Activated naive CD8-positive, alpha-beta T cell (primary cell): ENCODE data around the gene DHFR.

Experiments
- H3K27ac Mint-ChIP-seq: one replicate; pipeline ENCODE4 v1.8.0; 2021; ENCODE audit warnings: mixed read lengths
- H3K27me3 Mint-ChIP-seq: one replicate; pipeline ENCODE4 v1.8.0; 2021; ENCODE audit warnings: mixed read lengths
- H3K36me3 Mint-ChIP-seq: one replicate; pipeline ENCODE4 v1.8.0; 2021; ENCODE audit warnings: mixed read lengths
- H3K4me1 Mint-ChIP-seq: one replicate; pipeline ENCODE4 v1.8.0; 2021; ENCODE audit warnings: low read depth, mixed read lengths
- H3K4me3 Mint-ChIP-seq: one replicate; pipeline ENCODE4 v1.8.0; 2021; ENCODE audit warnings: mild to moderate bottlenecking, mixed read lengths
- H3K9me3 Mint-ChIP-seq: one replicate; pipeline ENCODE4 v1.8.0; 2021; ENCODE audit warnings: low read depth, mixed read lengths

The DHFR gene

DNA sequence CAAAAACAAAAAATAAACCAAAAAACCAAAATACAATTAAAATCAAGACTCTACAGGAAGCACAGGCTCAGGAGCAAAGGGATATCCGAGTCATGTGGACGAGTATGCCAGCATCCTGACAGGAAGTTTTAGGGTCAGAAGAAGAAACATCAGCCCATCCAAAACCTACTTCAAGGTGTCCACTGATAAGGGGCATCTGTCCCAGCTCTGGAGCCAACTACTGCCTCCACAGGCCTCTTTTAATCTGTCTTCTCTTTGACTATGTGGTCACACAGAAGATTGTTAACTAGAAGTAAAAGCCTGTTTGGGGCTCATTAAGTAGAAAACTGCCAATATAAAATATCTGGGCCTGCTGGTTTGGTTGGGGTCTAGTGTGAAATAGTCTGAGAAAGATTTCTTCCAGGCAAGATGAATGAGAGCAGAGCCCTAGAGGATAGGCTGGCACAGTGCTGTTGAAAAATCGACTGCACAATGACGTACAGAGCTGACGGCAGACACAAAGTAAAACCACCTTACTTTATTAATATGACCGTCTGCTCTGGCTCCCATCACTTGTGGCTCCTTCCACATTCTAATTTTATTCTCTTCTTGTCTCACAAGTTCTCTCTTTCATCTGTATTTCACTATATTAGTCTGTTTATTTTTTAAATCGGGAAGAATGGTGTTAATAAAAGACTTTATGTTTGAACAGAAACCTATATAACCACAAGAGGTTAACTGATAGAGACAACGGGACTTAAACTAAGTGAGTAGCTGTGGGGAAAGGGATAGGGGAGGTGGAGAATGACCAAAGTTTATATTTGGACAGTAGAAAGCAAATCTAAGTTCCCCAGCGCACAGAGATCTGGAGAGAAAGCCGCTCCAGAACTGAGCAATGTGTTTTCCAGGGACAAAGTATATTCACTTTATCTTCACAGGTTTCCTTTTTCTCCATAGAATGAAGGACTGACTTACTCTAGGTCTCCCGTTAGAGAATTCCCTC is 23.2 kb downstream of the DHFR start:
- Mint-ChIP-seq H3K9me3 (no peaks in the 10 kb centered on the region), H3K36me3 (peaks cover 12% of the 10 kb centered on the region), H3K4me3 (no peak overlapping the region), H3K4me1 (peaks cover 5% of the 10 kb centered on the region), H3K27ac (no peak overlapping the region), H3K27me3 (no peaks in the 10 kb centered on the region)

DNA sequence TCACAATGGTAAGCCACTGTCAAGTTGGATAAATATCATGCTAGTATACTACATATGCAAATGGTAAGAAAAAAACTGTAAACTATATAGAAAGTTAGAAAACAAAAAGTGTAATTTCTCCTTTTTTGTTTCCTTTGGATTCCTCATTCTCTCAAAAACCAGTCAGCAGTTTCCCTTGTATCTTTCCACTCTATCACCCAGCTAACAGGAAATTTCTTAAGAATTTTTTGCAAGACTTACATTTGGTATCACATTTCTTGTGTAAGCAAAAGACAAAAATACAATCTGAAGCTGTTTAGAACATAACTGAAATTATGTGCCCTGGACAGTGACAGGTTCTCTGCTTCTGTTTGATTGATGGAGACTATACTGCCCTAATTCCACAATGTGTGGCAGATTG is 25.5 kb downstream of the DHFR start:
- Mint-ChIP-seq H3K4me1 (peaks cover 5% of the 10 kb centered on the region), H3K9me3 (no peaks in the 10 kb centered on the region)

DNA sequence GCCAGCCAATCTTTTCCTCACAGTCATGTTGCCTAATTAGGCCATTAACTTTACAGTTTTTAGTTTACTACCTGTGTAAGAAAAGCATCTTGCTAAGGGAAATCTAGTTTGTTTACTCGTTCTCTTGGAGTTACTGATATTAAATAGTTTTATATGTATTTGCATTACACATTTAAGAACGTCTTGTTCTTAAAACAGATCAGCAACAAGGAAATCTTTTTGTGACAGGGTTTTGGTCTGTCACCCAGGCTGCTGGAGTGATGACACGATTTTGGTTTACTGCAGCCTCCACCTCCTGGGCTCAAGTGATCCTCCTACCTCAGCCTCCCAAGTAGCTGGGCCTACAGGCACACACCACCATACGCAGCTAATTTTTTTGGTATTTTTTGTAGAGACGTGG is 29.6 kb downstream of the DHFR start:
- Mint-ChIP-seq H3K27ac (no peak overlapping the region), H3K4me1 (no peaks in the 10 kb centered on the region), H3K9me3 (no peaks in the 10 kb centered on the region), H3K36me3 (peaks cover 17% of the 10 kb centered on the region), H3K27me3 (no peaks in the 10 kb centered on the region), H3K4me3 (no peak overlapping the region)

More for the DNA sequence above, 25.5 kb downstream of the DHFR start:
- H3K27me3 Mint-ChIP-seq, result no peaks in the 10 kb centered on the region
- H3K4me3 Mint-ChIP-seq, result no peak overlapping the region
- no peak overlapping the region for H3K27ac Mint-ChIP-seq
- peaks cover 10% of the 10 kb centered on the region for H3K36me3 Mint-ChIP-seq

DNA sequence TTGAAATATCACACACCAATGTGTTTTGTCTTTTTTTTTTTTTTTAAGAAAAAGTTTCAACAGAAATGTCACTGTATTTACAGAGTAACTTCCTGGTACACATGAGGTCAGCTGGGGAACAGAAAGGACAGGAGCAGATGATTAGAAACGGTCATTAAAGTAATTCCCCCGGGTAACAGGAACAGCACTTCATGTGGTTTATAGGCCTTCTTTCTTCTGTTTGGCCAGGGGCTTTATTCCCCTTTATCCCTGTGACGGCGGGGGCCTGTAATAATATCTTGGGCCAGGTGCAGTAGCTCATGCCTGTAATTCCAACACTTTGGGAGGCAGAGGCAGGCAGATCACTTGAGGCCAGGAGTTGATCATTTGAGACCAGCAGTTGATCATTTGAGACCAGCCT is 30.8 kb downstream of the DHFR start:
- Mint-ChIP-seq H3K9me3 (no peaks in the 10 kb centered on the region), H3K4me1 (no peaks in the 10 kb centered on the region), H3K4me3 (no peak overlapping the region), H3K27ac (no peak overlapping the region), H3K36me3 (peaks cover 17% of the 10 kb centered on the region), H3K27me3 (no peaks in the 10 kb centered on the region)

DNA sequence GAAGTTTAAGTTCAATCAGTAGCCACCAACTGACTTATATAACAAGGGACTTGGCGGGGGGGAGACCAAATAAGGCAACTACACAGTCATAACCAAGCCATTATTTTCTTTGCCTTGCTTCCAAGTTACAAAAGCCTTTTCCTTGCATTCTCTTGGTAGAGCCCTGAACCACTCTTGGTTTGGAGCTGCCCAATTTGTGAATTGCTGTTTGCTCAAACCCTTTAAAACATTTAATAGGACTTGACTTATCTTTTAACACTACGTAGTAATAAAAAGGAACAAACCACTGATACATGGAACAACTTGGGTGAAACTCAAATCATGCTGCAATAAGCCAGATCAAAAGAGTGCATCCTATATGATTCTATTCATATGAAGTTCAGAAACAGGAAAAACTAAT is 32.0 kb downstream of the DHFR start:
- H3K4me1 Mint-ChIP-seq, result no peaks in the 10 kb centered on the region
- peaks cover 19% of the 10 kb centered on the region for H3K36me3 Mint-ChIP-seq
- no peak overlapping the region for H3K4me3 Mint-ChIP-seq
- no peaks in the 10 kb centered on the region for H3K27me3 Mint-ChIP-seq
- H3K27ac Mint-ChIP-seq, result no peak overlapping the region
- no peaks in the 10 kb centered on the region for H3K9me3 Mint-ChIP-seq

DNA sequence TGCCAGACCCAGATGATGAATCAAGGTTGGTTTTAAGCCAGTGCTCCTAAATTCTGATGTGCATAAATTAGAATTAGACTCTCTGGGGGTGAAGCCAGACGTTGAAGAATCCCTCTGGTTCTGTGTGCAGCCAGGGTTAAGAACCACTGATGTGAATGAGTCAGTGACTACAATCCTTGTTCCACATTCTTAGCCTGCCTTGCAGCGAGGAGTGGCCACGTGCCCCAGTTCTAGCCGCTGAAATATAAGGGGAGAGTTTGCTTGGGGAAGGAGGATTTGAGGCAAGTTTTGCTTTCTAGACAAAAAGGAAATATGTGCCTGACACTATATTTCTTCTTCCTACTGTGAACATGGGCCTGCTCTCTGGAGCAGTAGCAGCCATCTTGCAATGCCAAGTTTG is 34.6 kb downstream of the DHFR start:
- no peak overlapping the region for H3K4me3 Mint-ChIP-seq
- H3K4me1 Mint-ChIP-seq, result no peaks in the 10 kb centered on the region
- H3K27me3 Mint-ChIP-seq, result no peaks in the 10 kb centered on the region
- H3K9me3 Mint-ChIP-seq, result no peaks in the 10 kb centered on the region
- H3K36me3 Mint-ChIP-seq, result peaks cover 22% of the 10 kb centered on the region
- no peak overlapping the region for H3K27ac Mint-ChIP-seq

DNA sequence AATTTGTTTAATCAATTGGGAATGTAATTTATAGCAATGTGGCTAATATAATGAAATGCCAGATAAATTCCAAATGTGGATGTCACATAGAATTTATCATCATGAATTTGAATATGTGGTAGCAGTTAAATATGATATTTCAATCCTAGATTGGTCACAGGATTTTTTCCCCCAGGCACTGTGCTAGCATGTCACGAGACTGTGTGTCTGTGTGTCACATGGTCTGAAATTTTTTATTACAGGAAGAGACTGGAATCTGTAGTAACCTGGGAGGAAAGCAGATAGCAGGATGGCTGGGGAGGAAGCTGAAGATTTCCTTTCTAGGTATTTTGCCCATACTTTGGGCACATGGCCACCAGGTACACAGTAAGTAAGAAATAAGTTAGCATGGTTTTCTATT is 35.7 kb downstream of the DHFR start:
- Mint-ChIP-seq H3K4me1 (no peaks in the 10 kb centered on the region), H3K27me3 (no peaks in the 10 kb centered on the region), H3K9me3 (no peaks in the 10 kb centered on the region), H3K4me3 (no peak overlapping the region), H3K27ac (no peak overlapping the region), H3K36me3 (peaks cover 22% of the 10 kb centered on the region)

DNA sequence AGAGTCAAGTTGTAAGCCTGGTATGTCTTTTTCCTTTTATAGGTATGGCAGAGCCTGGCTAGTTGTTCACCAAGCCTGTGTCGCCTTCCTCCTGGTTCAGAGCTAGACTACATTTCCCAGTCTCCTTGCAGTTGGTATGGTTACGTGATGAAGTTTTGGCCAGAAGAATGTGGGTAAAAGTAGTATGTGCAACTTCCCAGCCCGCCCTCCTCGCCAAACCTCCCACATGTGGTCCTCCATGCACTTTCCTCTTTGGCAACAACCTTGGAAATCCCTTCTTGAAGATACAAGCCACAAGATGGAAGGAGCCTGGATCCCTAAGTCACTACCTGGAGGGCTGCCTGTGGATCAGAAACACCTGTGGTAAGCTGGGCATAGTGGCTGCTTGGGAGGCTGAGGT is 36.3 kb downstream of the DHFR start:
- H3K4me3 Mint-ChIP-seq, result no peak overlapping the region
- no peaks in the 10 kb centered on the region for H3K4me1 Mint-ChIP-seq
- peaks cover 22% of the 10 kb centered on the region for H3K36me3 Mint-ChIP-seq
- no peak overlapping the region for H3K27ac Mint-ChIP-seq
- no peaks in the 10 kb centered on the region for H3K9me3 Mint-ChIP-seq
- no peaks in the 10 kb centered on the region for H3K27me3 Mint-ChIP-seq

DNA sequence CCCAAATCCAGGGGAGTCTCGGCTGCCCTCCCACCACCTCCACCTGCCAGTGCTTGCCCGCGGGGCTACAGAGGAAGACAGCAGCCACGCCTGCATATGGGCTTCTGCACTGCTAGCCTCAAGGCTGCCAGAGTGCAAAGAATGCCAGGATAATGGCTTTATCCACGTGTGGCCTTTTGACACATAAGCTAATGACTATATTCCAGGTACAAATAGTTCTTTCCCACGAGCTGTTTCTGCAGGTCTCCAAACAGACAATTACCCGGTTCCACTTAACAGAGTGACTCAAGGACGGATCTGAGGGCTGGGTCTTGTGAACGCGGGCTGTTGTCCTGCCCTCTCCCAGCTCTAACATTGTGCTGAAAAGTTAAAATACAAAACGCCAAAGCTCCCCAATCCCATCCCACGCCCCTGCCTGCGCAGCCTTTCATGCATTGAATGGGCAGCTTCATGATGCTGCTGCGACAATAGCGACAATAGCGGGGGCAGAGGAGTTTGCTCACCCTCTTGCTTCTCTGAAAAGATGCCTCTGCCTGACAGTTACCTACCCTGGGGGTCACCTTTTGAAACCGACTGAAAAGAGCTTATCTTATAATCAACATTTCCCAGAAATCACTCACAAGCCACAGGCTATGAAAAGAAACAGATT is 39.4 kb downstream of the DHFR start:
- Mint-ChIP-seq H3K9me3 (no peaks in the 10 kb centered on the region), H3K36me3 (peaks cover 8% of the 10 kb centered on the region), H3K27ac (no peak overlapping the region), H3K4me3 (no peak overlapping the region), H3K27me3 (no peaks in the 10 kb centered on the region), H3K4me1 (no peaks in the 10 kb centered on the region)

DNA sequence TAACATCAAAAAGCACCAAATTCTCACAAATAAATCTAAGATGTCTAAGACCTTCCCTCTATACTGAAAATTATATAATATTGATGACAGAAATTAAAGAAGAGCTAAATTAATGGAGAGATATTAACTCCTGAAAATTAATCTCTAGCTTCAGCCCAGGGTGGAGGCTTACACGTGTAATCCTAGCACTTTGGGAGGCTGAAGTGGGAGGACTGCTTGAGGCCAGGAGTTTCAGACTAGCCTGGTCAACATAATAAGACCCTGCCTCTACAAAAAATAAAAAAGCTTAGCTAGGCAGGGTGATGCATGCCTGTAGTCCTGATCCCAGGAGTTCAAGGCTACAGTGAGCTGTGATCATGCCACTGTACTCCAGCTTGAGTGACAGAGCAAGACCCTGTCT is 45.1 kb downstream of the DHFR start:
- no peak overlapping the region for H3K4me3 Mint-ChIP-seq
- no peak overlapping the region for H3K27ac Mint-ChIP-seq
- H3K4me1 Mint-ChIP-seq, result no peaks in the 10 kb centered on the region
- no peaks in the 10 kb centered on the region for H3K9me3 Mint-ChIP-seq
- H3K27me3 Mint-ChIP-seq, result no peaks in the 10 kb centered on the region
- peaks cover 10% of the 10 kb centered on the region for H3K36me3 Mint-ChIP-seq

DNA sequence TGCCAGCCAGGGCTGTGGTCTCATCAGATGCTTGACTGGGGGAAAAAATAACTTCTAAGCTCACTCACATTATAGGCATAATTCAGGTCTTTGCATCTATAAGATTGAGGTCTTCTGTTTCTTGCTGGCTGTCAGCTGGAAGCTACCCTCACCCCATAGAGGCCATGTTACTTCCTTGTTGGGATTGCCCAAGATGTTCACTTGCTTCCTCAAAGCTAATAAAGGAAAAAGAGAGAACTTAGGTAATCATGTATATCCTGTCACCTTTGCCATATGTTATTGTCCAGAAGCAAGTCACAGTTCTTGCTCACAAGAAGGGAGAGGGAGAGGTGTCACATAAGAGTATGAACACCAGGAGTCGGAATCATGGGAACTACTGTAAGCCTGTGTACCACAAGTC is 46.1 kb downstream of the DHFR start:
- Mint-ChIP-seq H3K4me3 (no peak overlapping the region), H3K9me3 (no peaks in the 10 kb centered on the region)

DNA sequence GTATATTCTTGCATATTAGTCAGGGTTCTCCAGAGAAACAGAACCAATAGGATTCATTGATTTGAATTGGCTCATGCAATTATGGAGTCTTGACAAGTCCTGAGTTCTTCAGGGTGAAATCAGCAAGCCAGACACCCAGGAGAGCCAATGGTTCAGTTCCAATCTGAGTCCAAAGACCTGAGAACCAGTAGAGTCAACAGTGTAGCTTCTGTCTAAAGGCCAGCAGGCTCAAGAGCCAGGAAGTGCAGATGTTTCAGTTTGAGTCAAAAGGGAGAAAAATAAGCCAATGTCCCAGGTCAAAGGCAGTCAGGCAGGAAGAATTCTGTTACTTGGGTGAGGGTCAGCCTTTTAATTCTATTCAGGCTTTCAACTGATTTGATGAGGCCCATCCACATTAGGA is 47.0 kb downstream of the DHFR start:
- H3K4me3 Mint-ChIP-seq, result no peak overlapping the region
- H3K9me3 Mint-ChIP-seq, result no peaks in the 10 kb centered on the region
- peaks cover 10% of the 10 kb centered on the region for H3K36me3 Mint-ChIP-seq
- no peaks in the 10 kb centered on the region for H3K4me1 Mint-ChIP-seq
- H3K27me3 Mint-ChIP-seq, result no peaks in the 10 kb centered on the region
- H3K27ac Mint-ChIP-seq, result no peak overlapping the region

More for the DNA sequence above, 46.1 kb downstream of the DHFR start:
- Mint-ChIP-seq H3K27me3 (no peaks in the 10 kb centered on the region), H3K4me1 (no peaks in the 10 kb centered on the region), H3K27ac (no peak overlapping the region), H3K36me3 (peaks cover 10% of the 10 kb centered on the region)

DNA sequence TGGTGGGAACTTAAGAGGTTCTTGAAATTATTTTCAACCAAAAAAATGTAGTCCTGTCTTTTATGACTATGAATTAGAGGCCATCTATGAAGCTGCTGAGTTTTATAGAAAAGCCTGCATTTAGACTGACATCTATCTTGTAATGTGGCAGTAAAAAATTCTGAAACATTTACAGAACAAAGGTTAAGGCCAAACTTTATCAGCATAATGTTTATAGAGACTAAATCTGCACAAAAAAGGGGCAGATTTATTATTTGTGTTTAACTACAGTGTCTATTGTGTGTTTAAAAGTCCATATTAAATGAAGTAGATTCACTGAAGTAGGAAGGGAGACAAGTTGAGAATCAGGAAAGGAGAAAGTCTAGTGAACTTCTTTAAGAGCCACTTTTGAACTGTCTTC is 47.4 kb downstream of the DHFR start:
- H3K4me1 Mint-ChIP-seq, result no peaks in the 10 kb centered on the region
- no peaks in the 10 kb centered on the region for H3K27me3 Mint-ChIP-seq
- H3K36me3 Mint-ChIP-seq, result peaks cover 10% of the 10 kb centered on the region
- H3K27ac Mint-ChIP-seq, result no peak overlapping the region
- no peaks in the 10 kb centered on the region for H3K9me3 Mint-ChIP-seq
- H3K4me3 Mint-ChIP-seq, result no peak overlapping the region

DNA sequence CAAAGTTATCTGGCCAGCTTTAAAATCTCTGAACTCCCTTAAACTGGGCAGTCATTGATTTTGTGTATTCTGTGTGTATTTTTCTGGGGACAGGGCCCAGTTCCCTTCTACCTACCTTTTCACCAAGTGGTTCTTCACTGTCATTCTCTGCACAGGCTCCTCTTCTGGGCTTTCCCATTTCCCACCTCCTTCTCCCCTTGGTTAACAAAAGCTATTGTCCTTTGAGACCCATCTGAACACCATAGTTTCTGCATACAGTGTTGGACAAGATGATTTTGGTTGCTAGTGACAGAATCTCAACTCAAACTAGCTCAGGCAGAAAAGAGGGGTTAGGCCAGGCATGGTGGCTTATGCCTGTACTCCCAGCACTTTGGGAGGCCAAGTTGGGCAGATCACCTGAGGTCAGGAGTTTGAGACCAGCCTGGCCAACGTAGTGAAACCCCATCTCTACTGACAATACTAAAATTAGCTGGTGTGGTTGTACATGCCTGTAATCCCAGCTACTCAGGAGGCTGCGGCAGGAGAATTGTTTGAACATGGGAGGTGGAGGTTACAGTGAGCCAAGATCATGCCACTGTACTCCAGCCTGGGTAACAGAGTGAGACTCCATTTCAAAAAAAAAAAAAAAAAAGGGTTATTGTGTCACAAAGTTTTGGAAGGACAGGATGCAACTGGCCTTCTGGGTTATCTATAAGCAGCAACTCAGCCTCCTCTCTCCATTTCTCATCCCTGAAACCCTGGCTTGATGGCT is 53.7 kb downstream of the DHFR start:
- Mint-ChIP-seq H3K27me3 (peaks cover 2% of the 10 kb centered on the region), H3K4me1 (no peaks in the 10 kb centered on the region), H3K36me3 (no peaks in the 10 kb centered on the region), H3K27ac (no peak overlapping the region), H3K4me3 (no peak overlapping the region), H3K9me3 (no peaks in the 10 kb centered on the region)

DNA sequence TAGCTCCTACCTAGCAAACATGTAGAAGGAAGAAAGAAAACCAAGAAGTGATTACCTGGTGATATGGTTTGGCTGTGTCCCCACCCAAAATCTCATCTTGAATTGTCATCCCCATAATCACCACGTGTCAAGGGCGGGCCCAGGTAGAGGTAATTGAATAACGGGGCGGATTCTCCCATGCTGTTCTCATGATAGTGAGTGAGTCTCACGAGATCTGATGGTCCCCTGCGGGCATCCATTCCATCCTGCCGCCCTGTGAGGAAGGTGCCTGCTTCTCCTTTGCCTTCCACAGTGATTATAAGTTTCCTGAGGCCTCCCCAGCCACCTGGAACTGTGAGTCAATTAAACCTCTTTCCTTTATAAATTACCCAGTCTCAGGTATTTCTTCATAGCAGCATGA is 57.3 kb downstream of the DHFR start:
- Mint-ChIP-seq H3K36me3 (no peaks in the 10 kb centered on the region), H3K4me1 (no peaks in the 10 kb centered on the region), H3K9me3 (no peaks in the 10 kb centered on the region), H3K27ac (no peak overlapping the region), H3K4me3 (no peak overlapping the region), H3K27me3 (peaks cover 2% of the 10 kb centered on the region)
